IPS-NIHi7 (cell line): ENCODE measurements around the gene SPINK5.
A peak's percentile ranks its signal among the peaks of the same experiment; 100 is the strongest.
"Not testable (repeated sequence)": the region's sequence is repeated elsewhere in the genome, so short reads cannot be mapped to it uniquely, and the experiment has no call there.

Experiments used
- DNase-seq: peaks from one replicate; pipeline ENCODE4 v3.0.0; 2012; ENCODE audit warnings: mixed read lengths; ENCODE audit errors: extremely low spot score

The SPINK5 gene

GRCh38 chr5:148063861-148064260, at the start of gene SPINK5:
SPINK5 (plus strand) TSS chr5:148063980; CDS start chr5:148064045, 65 bp downstream.
- DNase-seq, result no peak

GRCh38 chr5:148014276-148014675, 49.5 kb upstream of the SPINK5 start:
- DNase-seq, result no peak

DNA sequence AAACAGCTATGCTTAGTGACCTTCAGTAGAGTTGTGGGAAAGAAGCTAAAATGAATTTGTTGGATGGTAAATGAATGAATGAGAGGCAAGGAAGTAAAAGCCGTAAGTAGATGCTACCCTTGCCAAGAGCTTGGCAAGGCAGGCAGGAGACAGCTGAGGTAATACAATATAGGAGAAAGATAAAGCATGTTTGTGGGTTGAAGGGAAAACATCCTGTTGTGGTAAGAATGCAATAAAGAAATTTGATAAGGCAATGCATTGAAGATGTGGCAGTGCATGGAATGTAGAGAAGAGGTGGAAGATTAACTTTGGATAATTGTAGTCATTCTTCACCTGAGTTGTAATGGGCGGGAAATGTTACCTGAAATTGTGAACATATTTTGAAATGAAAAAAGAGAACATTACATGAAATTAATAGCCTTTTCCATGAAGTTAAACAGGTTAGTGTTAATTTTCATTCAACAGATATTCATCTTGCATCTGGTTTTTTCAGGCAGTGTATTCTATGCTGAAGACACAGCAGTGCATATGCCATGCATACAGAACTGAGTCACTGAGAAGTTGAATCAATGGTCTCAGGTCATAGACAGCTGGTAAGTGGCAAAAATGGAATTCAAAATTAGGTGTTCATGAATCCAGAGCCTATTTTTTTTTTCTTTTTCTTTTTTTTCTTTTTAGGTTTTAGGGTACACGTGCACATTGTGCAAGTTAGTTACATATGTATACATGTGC, 43.4 kb upstream of the SPINK5 start:
- DNase-seq, result no peak

- no peak for DNase-seq
Measured at GRCh38 chr5:148027505-148027904, 36.3 kb upstream of the SPINK5 start.

DNA sequence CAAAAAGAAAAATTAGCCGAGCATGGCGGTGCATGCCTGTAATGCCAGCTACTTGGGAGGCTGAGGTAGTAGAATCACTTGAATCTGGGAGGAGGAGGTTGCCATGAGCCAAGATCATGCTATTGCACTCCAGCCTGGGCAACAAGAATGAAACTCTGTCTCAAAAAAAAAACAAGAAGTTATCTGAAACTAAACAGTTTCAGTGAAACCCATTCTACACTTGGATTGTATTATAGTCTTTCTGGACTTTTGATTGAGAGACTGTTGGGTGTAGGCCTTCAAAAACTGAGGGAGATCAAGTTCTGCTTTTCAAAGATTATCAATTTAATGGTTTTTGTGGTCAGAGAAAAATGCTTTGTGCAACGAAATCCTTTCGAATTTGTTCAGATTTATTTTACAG, 34.6 kb upstream of the SPINK5 start:
- no peak for DNase-seq

DNA sequence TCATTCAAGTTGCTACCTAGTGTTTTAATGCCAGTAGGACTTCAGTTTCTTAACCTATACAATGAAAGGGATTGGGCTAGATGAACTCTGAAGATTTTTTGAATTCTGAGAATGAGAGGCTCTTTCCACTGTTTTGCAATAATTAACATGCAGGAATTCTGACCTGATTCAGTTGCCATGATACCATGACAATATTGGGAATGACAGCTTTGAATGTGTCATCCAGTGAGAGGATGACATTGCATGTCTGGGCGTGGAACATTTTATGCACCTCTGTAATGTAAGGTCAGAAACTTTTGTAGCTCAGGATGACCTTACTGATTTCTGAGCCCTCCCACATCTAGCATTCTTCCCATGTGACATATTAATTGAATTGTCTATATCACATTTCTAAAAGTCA, 30.6 kb upstream of the SPINK5 start:
- no peak for DNase-seq

DNA sequence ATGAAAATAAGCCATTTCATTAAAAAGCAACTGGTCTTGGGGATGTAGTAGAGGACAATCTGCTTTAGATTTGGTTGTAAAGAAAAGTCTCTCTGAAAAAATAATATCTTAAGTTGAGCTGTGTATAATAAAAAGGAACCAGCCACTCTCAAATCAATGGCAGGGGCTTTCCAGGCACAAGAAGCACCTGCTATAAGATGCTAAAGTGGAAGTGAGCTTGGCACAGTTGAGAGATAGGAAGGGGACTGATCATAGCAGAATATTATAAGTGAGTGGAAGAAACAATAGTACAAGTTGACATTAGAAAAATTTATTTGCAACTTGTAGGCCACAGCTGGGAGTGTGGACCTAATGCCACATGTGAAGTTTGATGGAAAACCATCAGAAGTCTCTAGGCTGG, 28.1 kb upstream of the SPINK5 start:
- DNase-seq, result no peak

GRCh38 chr5:148042881-148043280, 20.9 kb upstream of the SPINK5 start:
- no peak for DNase-seq

- no peak for DNase-seq
Measured at GRCh38 chr5:148043705-148044104, 20.1 kb upstream of the SPINK5 start.

DNA sequence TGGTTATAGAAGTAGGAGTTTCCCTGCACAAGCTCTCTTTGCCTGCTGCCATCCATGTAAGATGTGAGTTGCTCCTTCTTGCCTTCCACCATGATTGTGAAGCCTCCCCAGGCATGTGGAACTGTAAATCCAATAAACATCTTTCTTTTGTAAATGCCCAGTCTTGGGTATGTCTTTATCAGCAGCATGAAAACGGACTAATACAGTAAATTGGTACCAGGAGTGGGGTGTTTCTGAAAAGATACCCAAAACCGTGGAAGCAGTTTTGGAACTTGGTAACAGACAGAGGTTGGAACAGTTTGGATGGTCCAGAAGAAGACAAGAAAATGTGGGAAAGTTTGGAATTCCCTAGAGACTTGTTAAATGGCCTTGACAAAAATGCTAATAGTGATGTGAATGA, 8.6 kb upstream of the SPINK5 start:
- DNase-seq, result not testable (repeated sequence)

- DNase-seq, result no peak
Measured at GRCh38 chr5:148060309-148060708, 3.5 kb upstream of the SPINK5 start.

- no peak for DNase-seq
Measured at GRCh38 chr5:148060881-148061280, 2.9 kb upstream of the SPINK5 start.

GRCh38 chr5:148070621-148071020, 6.8 kb downstream of the SPINK5 start:
- DNase-seq, result no peak

DNA sequence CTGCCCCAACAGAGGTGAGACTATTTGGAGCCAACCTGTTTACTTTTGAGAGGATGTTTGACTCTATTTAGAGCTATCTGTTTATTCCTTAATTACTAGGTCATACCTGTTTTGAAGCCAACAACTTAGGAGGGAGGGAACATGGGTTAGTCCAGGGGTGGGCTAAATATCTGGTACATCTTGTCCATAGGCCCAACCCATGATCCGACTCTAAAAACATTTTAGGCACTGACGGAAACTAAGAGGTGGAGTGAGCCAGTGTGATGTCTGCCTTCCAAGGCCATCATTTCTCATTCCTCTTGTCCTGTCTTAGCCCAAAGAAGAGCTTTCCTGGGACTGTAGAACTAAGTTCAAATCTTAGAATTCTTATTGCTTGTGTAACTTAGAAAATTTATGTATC, 8.4 kb downstream of the SPINK5 start:
- DNase-seq, result no peak

GRCh38 chr5:148075529-148075928, 11.7 kb downstream of the SPINK5 start:
- no peak for DNase-seq

DNA sequence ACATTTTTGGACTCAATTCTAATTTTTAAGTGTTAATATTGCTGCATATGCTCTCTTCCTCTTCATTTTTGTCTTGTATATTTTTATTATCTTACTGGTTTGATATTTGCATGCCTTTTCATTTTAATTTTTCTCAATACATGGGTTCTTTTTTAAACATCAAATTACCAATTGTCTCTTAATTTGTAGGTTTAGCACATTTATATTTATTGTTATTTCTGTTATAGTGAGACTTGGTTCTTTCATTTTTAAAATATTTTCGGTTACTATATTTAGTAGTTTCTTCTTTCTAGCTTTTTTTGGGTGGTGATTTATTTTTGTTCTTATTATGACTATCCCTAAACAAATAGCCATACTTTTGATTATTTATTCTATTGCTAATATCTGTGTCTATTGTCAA, 19.4 kb downstream of the SPINK5 start:
- no peak for DNase-seq

GRCh38 chr5:148084269-148084668, 20.5 kb downstream of the SPINK5 start:
- DNase-seq, result no peak

GRCh38 chr5:148085310-148085709, 21.5 kb downstream of the SPINK5 start:
- DNase-seq, result no peak

GRCh38 chr5:148085977-148086705, 22.4 kb downstream of the SPINK5 start:
- no peak for DNase-seq

DNA sequence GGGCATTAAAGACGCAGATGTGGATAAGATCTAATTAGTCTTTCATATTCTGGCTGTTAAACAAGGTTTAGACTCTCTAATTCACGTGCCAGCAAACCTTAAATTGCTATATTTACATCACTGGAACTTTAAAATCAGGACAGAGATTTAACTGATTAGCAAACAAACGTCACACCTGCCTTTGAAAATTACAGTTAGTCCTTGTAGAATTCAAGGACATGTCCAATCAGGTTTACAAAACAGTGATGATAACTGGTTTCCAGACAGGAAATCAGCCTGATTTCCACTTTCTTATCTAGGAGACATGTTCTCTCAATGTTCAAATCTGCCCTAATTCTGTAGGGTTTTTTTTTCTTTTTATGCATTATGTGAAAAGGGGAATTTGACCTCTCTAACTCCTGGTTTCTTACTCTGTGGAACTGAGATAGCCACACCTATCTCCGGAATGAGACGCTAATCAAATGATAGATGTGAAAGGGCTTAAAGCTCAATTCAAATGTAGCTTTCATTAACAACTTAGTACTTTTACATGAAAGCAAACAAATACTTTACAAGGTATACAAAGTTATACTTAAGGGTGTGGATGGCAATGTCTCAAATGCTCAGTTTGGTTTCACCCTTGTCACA, 26.5 kb downstream of the SPINK5 start:
- no peak for DNase-seq

DNA sequence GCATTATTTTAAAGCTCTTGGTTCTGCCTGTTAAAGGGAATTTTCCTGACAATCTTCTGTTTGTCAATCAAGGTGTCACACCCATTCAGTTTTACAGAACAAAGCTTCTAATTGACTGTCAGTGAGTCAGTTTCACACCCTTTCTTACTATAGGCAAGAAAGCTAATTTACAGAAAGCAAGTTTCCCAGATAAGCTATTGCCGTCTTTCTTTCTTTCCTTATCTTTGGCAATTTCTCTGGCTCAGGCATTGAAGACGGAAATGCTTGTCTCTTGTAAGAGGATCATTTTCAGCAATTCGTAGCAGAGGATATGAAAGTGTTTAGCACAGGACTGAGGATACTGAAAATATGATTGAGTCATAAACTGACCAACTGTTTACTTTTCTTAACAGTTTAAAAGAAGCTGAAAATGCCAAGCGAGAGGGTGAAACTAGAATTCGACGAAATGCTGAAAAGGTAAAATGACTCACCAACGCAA, 27.0 kb downstream of the SPINK5 start:
- peak; percentile 14 for DNase-seq
